Measurements from ENCODE around the gene TESK1.
"Not testable (repeated sequence)": the region's sequence is repeated elsewhere in the genome, so short reads cannot be mapped to it uniquely, and the experiment has no call there.

GRCh38 chr9:35583521-35583920 lies 21.5 kb upstream of the TESK1 start:
- TF ChIP-seq ZNF274 (IDR thresholded peaks at IDR 0.05; ENCODE audit: low read depth, low read length); YY1 (IDR thresholded peaks at IDR 0.05; ENCODE audit: insufficient read depth, insufficient read length): not testable (repeated sequence)
